Heart left ventricle (tissue), 16 donors: ENCODE measurements around the gene ATAD1. TPM values are rescaled to one million over a fixed set of nuclear protein-coding genes. Genes with fewer than 3 reads are reported as not detected.
"Not testable (repeated sequence)": the region's sequence is repeated elsewhere in the genome, so short reads cannot be mapped to it uniquely, and the experiment has no call there.

ENCODE experiments used
- ATAC-seq, 4 donors: fragments of 200-7000 bp; cut with Tn5 transposase; one replicate each; pipeline ENCODE4 v1.9.1; 2020 to 2022; ENCODE audit warnings: moderate library complexity in 4 of 4, mild to moderate bottlenecking in 3 of 4, moderate number of reproducible peaks in 1 of 4
- DNase-seq, 5 donors: peaks; one replicate each; pipeline ENCODE4 v3.0.0-alpha.2; 2020
- H3K27ac ChIP-seq, 12 donors: fragments of 200-600 bp; sonication (generic) in 4 of 12; one replicate each; pipeline versions ENCODE4 v1.5.0 to v1.8.0; 2016 to 2022; ENCODE audit warnings: mild to moderate bottlenecking in 2 of 12
- H3K27me3 ChIP-seq, 9 donors: fragments of 200-600 bp; sonication (generic) in 2 of 9; one replicate each; pipeline versions ENCODE4 v1.5.1 to v1.8.0; 2016 to 2022; ENCODE audit warnings: mild to moderate bottlenecking in 3 of 9
- H3K36me3 ChIP-seq, 9 donors: fragments of 200-600 bp; sonication (generic) in 2 of 9; one replicate each; pipeline versions ENCODE4 v1.5.0 to v1.8.0; 2018 to 2022; ENCODE audit warnings: mild to moderate bottlenecking in 2 of 9
- H3K4me1 ChIP-seq, 12 donors: fragments of 200-600 bp; sonication (generic) in 4 of 12; one replicate each; pipeline versions ENCODE4 v1.5.0 to v1.8.0; 2016 to 2022; ENCODE audit warnings: mild to moderate bottlenecking in 3 of 12
- H3K4me3 ChIP-seq, 12 donors: fragments of 200-600 bp; sonication (generic) in 4 of 12; one replicate each; pipeline versions ENCODE4 v1.5.0 to v1.8.0; 2017 to 2022; ENCODE audit warnings: mild to moderate bottlenecking in 9 of 12, moderate library complexity in 4 of 12
- H3K9me3 ChIP-seq, 12 donors: fragments of 200-600 bp; sonication (generic) in 4 of 12; one replicate each; pipeline versions ENCODE4 v1.5.0 to v1.8.0; 2016 to 2022; ENCODE audit warnings: mild to moderate bottlenecking in 1 of 12
- CTCF ChIP-seq, 12 donors: fragments of 200-600 bp; sonication (generic) in 4 of 12; IDR thresholded peaks; one replicate each; pipeline versions ENCODE4 v1.5.0 to v1.8.0; 2018 to 2022; ENCODE audit warnings: antibody characterized with exemption in 12 of 12, mild to moderate bottlenecking in 5 of 12
- POLR2A ChIP-seq, 2 donors: fragments of 450-650 bp; IDR thresholded peaks; one replicate each; pipeline ENCODE4 v1.6.1; 2017; ENCODE audit warnings: antibody characterized with exemption in 2 of 2, mild to moderate bottlenecking in 2 of 2, moderate library complexity in 2 of 2
- WGBS, 4 donors: extraction: QIAGEN DNeasy Blood & Tissue Kit in 2 of 4; methylation state at CpG; one replicate each; pipeline versions ENCODE4 v1.1.5 to v1.1.7; 2013 to 2018; 5-methylcytosine and 5-hydroxymethylcytosine counted together
- intact Hi-C, 10 donors: fragments of 100-400 bp; cut with DNase I; formaldehyde crosslinking; loops; one replicate each; pipeline versions ENCODE4 v1.11.1 to v1.14.2; 2022
- polyA plus RNA-seq, 2 donors: library from polyadenylated mRNA; stranded (reverse); fragments of 200-250 nt; gene quantifications; one replicate each; pipeline ENCODE4 v1.2.3, GENCODE V29; 2013
- total RNA-seq, 9 donors: library from RNA; depleted of rRNA in 2 of 9; stranded (reverse); fragments of >200 nt in 2 of 9; fragmentation: NEBNext Ultra II Directional in 3 of 9; extraction: Animal tissue kit (Norgen Biotek cat#: 25700) in 3 of 9; gene quantifications; one replicate each; pipeline versions ENCODE4 v1.1.0 to v1.2.4, GENCODE V29; 2016 to 2023
- donor health status: ischemic (EF 13 %, LVEDD 7.1; RV severe dilation, severe dysfunction).
- donor health status: healthy with polysubstance abuse.
- donor health status: DM: no; HTN: yes; CAD: no.
- donor health status: DM: no; HTN: no; CAD: no.
- donor health status: ischemic (EF 25% LVEDD 6.9; RV normal size, moderate dysfunction).
- donor health status: ischemic (EF 25% LVEDD 5.7; RV mildly dilated, moderate dysfunction).
- donor health status: healthy.
- donor health status: DM: yes; HTN: yes; CAD: no.
- donor health status: ischemic (EF 35%, LVEDD 5.7; RV mildly dilated, moderate dysfunction).
- donor health status: nonischemic (EF 11% LVEDD 7.7; RV severe dilation, severe dysfunction).
- donor health status: DM: yes; HTN: yes; CAD: no.
- donor health status: PGD.
- donor health status: ischemic (EF 29% LVEDD 5.4; RV normal size, mild dysfunction).
- donor health status: nonischemic (EF 23%, LVEDD 6.1; RV moderate dilation, normal function).

Gene ATAD1
- total and polyA plus RNA-seq, 11 donors = 17.5 to 115 (median 80.8) TPM

- Histone ChIP-seq H3K4me3 (no peak overlapping the region), H3K27me3 (no peaks in the 10 kb centered on the region), H3K36me3 (no peaks in the 10 kb centered on the region), H3K9me3 (no peaks in the 10 kb centered on the region), H3K4me1 (peaks cover 0 to 8% (median 0%) of the 10 kb centered on the region in 12 donors), H3K27ac (no peak overlapping the region)
- DNase-seq (no peak), ATAC-seq (no peak)
- TF ChIP-seq POLR2A (IDR thresholded peaks at IDR 0.05) = no peak
- TF ChIP-seq CTCF (IDR thresholded peaks at IDR 0.05) = no peak
- intact Hi-C loops = no loop called here
Measured at GRCh38 chr10:87829986-87830729, 12.1 kb upstream of the ATAD1 start.

GRCh38 chr10:87829051-87829450 lies 11.0 kb upstream of the ATAD1 start:
- H3K4me3 ChIP-seq, H3K27me3 ChIP-seq, intact Hi-C loops, H3K27ac ChIP-seq, DNase-seq, ATAC-seq, H3K36me3 ChIP-seq, H3K9me3 ChIP-seq, H3K4me1 ChIP-seq: not testable (repeated sequence)
- 91 to 94% (median 92%) methylated on average over 4 of the region's 4 CpGs for WGBS, 4 donors

GRCh38 chr10:87827681-87828080 lies 9.7 kb upstream of the ATAD1 start:
- Histone ChIP-seq H3K4me1 (peaks cover 0 to 8% (median 0%) of the 10 kb centered on the region in 12 donors), H3K36me3 (no peaks in the 10 kb centered on the region), H3K27ac (no peak overlapping the region), H3K27me3 (no peaks in the 10 kb centered on the region), H3K9me3 (no peaks in the 10 kb centered on the region), H3K4me3 (no peak overlapping the region)
- 91 to 98% (median 92%) methylated on average over 2 of the region's 2 CpGs for WGBS, 4 donors
- intact Hi-C loops = no loop called here
- DNase-seq = no peak
- ATAC-seq = no peak
- no peak for TF ChIP-seq CTCF (IDR thresholded peaks at IDR 0.05)
- no peak for TF ChIP-seq POLR2A (IDR thresholded peaks at IDR 0.05)

- H3K36me3 ChIP-seq = no peaks in the 10 kb centered on the region
- DNase-seq (no peak), ATAC-seq (no peak)
- peaks cover 0 to 8% (median 0%) of the 10 kb centered on the region in 12 donors for H3K4me1 ChIP-seq
- H3K27ac ChIP-seq = no peak overlapping the region
- no peak for TF ChIP-seq POLR2A (IDR thresholded peaks at IDR 0.05)
- no peak for TF ChIP-seq CTCF (IDR thresholded peaks at IDR 0.05)
- no peak overlapping the region for H3K4me3 ChIP-seq
- H3K27me3 ChIP-seq = no peaks in the 10 kb centered on the region
- intact Hi-C loops = no loop called here
- H3K9me3 ChIP-seq = no peaks in the 10 kb centered on the region
Measured at GRCh38 chr10:87826653-87827052, 8.6 kb upstream of the ATAD1 start.

GRCh38 chr10:87819289-87819585 lies 1.2 kb upstream of the ATAD1 start:
- no peak for TF ChIP-seq POLR2A (IDR thresholded peaks at IDR 0.05)
- TF ChIP-seq CTCF (IDR thresholded peaks at IDR 0.05) = no peak
- H3K4me1 ChIP-seq = peaks cover 0 to 39% (median 26%) of the 10 kb centered on the region in 12 donors
- peak overlapping the region in 3 of 12 donors; percentile 70 to 83 (median 83) for H3K4me3 ChIP-seq
- no peaks in the 10 kb centered on the region for H3K27me3 ChIP-seq
- H3K27ac ChIP-seq = no peak overlapping the region
- peaks cover 0 to 4% (median 0%) of the 10 kb centered on the region in 9 donors for H3K36me3 ChIP-seq
- WGBS, 4 donors = 87 to 93% (median 91%) methylated on average over 6 of the region's 6 CpGs
- intact Hi-C loops = loop anchor here in 1 of 10 donors (2.0 kb wide), 1 partner anchor 42 kb away; no protein-coding TSS in a partner anchor
- no peaks in the 10 kb centered on the region for H3K9me3 ChIP-seq
- DNase-seq = no peak
- ATAC-seq = no peak
